T-helper 17 cell (primary cell): ENCODE results near the gene LRCH1. TPM values are rescaled to one million over a fixed set of nuclear protein-coding genes. Genes with fewer than 3 reads are reported as not detected.
A peak's percentile ranks its signal among the peaks of the same experiment; 100 is the strongest.

Source experiments
- ATAC-seq: fragments of 150-1000 bp; cut with Tn5 transposase; 2 replicates; pipeline ENCODE4 v1.10.0; 2021; ENCODE audit warnings: mild to moderate bottlenecking, moderate library complexity
- DNase-seq, 3 donors: peaks; one replicate each; pipeline versions ENCODE4 v3.0.0 to v3.0.0-alpha.2; 2020 to 2021
- H3K9me3 ChIP-seq: one replicate; pipeline ENCODE4 v1.7.0; 2013; ENCODE audit warnings: low read length, mild to moderate bottlenecking; ENCODE audit not compliant: control insufficient read depth, poor library complexity, severe bottlenecking
- H3K27ac Mint-ChIP-seq: one replicate; pipeline ENCODE4 v1.8.0; 2022; ENCODE audit warnings: mild to moderate bottlenecking, moderate library complexity, mixed read lengths
- H3K27me3 Mint-ChIP-seq: one replicate; pipeline ENCODE4 v1.8.0; 2022; ENCODE audit warnings: mixed read lengths
- H3K36me3 Mint-ChIP-seq: one replicate; pipeline ENCODE4 v1.8.0; 2022; ENCODE audit warnings: low read depth, mixed read lengths
- H3K4me1 Mint-ChIP-seq: one replicate; pipeline ENCODE4 v1.8.0; 2022; ENCODE audit warnings: mild to moderate bottlenecking, mixed read lengths
- H3K4me3 Mint-ChIP-seq: one replicate; pipeline ENCODE4 v1.8.0; 2022; ENCODE audit warnings: mild to moderate bottlenecking, moderate library complexity, mixed read lengths
- total RNA-seq, 4 donors: library from RNA in 2 of 4; stranded (reverse) in 2 of 4; gene quantifications; one replicate each; pipeline ENCODE4 v1.2.3 and lab custom pipeline; 2022 to 2026

The LRCH1 gene
- total RNA-seq, 2 donors from 2014 or later, result 18.5 to 19.0 TPM

GRCh38 chr13:46559272-46559805 lies 6.4 kb downstream of the LRCH1 start:
- no peaks in the 10 kb centered on the region for H3K36me3 Mint-ChIP-seq
- H3K27ac Mint-ChIP-seq, result no peak overlapping the region
- no peak overlapping the region for H3K4me3 Mint-ChIP-seq
- ATAC-seq, result no peak
- no peak for DNase-seq
- H3K9me3 ChIP-seq, result no peaks in the 10 kb centered on the region
- H3K4me1 Mint-ChIP-seq, result peaks cover 31% of the 10 kb centered on the region
- no peaks in the 10 kb centered on the region for H3K27me3 Mint-ChIP-seq

DNA sequence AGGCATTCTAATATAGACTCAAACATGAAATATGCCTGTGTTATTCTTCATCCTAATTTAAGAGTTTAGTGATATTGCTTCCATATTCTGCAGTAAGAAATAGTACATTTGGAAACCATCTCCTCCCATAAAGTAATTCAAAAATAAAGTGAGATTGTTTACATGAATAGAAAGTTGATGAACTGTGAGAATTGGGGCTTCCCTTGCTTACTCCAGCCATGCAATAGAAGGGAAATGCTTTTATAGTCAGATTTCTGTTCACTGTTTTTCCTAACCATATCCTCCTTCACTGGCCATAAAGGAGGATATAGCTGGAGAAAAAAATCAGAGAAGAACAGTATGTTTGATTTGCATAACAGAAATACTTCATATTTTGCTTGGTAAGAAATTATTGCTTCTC lies 7.8 kb downstream of the LRCH1 start:
- no peaks in the 10 kb centered on the region for H3K9me3 ChIP-seq
- no peaks in the 10 kb centered on the region for H3K36me3 Mint-ChIP-seq
- H3K4me1 Mint-ChIP-seq, result peaks cover 23% of the 10 kb centered on the region
- no peaks in the 10 kb centered on the region for H3K27me3 Mint-ChIP-seq
- DNase-seq (no peak), ATAC-seq (no peak)
- no peak overlapping the region for H3K27ac Mint-ChIP-seq
- no peak overlapping the region for H3K4me3 Mint-ChIP-seq

GRCh38 chr13:46561286-46561685 lies 8.3 kb downstream of the LRCH1 start:
- H3K27me3 Mint-ChIP-seq, result no peaks in the 10 kb centered on the region
- H3K36me3 Mint-ChIP-seq, result no peaks in the 10 kb centered on the region

DNA sequence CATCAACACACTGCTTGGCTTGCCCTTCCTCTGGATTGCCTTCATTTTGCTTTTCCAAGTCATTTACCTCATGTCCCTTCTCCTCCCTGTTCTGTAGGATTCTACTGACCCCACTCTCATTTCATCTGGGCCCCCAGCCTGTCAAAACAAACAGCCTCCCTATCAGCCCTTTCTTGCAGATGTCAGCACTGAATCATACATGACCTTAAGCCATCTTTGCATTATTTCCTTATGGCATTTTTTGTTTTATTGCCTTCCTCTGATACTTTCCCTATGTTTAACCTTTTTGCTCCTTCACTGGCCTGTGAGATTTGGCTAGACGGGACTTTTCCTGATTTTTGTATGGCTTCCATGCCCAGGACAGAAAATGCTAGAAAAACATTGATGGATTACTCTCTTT lies 8.7 kb downstream of the LRCH1 start:
- ATAC-seq, result no peak
- DNase-seq, result no peak
- H3K9me3 ChIP-seq, result no peaks in the 10 kb centered on the region
- H3K27me3 Mint-ChIP-seq, result no peaks in the 10 kb centered on the region
- no peak overlapping the region for H3K4me3 Mint-ChIP-seq
- no peaks in the 10 kb centered on the region for H3K36me3 Mint-ChIP-seq
- no peak overlapping the region for H3K27ac Mint-ChIP-seq
- peaks cover 23% of the 10 kb centered on the region for H3K4me1 Mint-ChIP-seq

More at GRCh38 chr13:46561286-46561685, 8.3 kb downstream of the LRCH1 start:
- ATAC-seq, result no peak
- DNase-seq, result no peak
- Mint-ChIP-seq H3K27ac (no peak overlapping the region), H3K4me1 (peaks cover 23% of the 10 kb centered on the region), H3K4me3 (no peak overlapping the region)
- H3K9me3 ChIP-seq, result no peaks in the 10 kb centered on the region

GRCh38 chr13:46562152-46562551 lies 9.2 kb downstream of the LRCH1 start:
- no peak for DNase-seq
- H3K4me1 Mint-ChIP-seq, result peaks cover 18% of the 10 kb centered on the region
- H3K9me3 ChIP-seq, result no peaks in the 10 kb centered on the region
- no peak overlapping the region for H3K27ac Mint-ChIP-seq
- no peak overlapping the region for H3K4me3 Mint-ChIP-seq
- H3K27me3 Mint-ChIP-seq, result no peaks in the 10 kb centered on the region
- ATAC-seq, result no peak
- no peaks in the 10 kb centered on the region for H3K36me3 Mint-ChIP-seq

GRCh38 chr13:46562581-46562980 lies 9.6 kb downstream of the LRCH1 start:
- no peak overlapping the region for H3K27ac Mint-ChIP-seq
- H3K9me3 ChIP-seq, result no peaks in the 10 kb centered on the region
- no peak for DNase-seq
- no peak overlapping the region for H3K4me3 Mint-ChIP-seq
- ATAC-seq, result no peak
- H3K27me3 Mint-ChIP-seq, result no peaks in the 10 kb centered on the region
- no peaks in the 10 kb centered on the region for H3K36me3 Mint-ChIP-seq
- peaks cover 19% of the 10 kb centered on the region for H3K4me1 Mint-ChIP-seq

GRCh38 chr13:46565808-46566750 lies 13.1 kb downstream of the LRCH1 start:
- no peaks in the 10 kb centered on the region for H3K9me3 ChIP-seq
- H3K27me3 Mint-ChIP-seq, result no peaks in the 10 kb centered on the region
- H3K4me1 Mint-ChIP-seq, result peaks cover 30% of the 10 kb centered on the region
- no peaks in the 10 kb centered on the region for H3K36me3 Mint-ChIP-seq
- ATAC-seq (no peak), DNase-seq (no peak)
- no peak overlapping the region for H3K4me3 Mint-ChIP-seq
- H3K27ac Mint-ChIP-seq, result no peak overlapping the region

DNA sequence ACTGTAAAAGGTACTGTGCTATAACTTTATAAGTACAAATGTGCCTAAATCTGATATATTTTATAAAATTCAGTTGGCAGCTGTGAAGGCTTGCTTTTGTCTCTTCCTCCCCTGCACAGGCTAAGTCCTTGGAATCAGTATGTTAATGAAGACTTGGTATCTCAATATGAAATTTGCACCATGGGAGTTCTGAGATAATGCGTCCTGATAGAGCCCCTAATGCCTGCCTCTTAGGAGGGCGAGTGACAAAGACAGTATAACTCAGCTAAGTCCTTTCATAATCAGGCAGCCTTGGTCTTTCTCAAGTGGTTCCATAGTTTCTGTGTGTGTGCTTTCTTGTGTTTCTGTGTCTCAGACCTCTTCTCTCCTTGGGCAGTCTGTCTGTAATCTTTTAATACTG lies 14.7 kb downstream of the LRCH1 start:
- ATAC-seq (no peak), DNase-seq (no peak)
- H3K36me3 Mint-ChIP-seq, result no peaks in the 10 kb centered on the region
- peaks cover 30% of the 10 kb centered on the region for H3K4me1 Mint-ChIP-seq
- H3K9me3 ChIP-seq, result no peaks in the 10 kb centered on the region
- H3K27ac Mint-ChIP-seq, result no peak overlapping the region
- H3K4me3 Mint-ChIP-seq, result no peak overlapping the region
- H3K27me3 Mint-ChIP-seq, result no peaks in the 10 kb centered on the region

- ATAC-seq (no peak), DNase-seq (no peak)
- no peak overlapping the region for H3K4me3 Mint-ChIP-seq
- H3K36me3 Mint-ChIP-seq, result no peaks in the 10 kb centered on the region
- H3K27me3 Mint-ChIP-seq, result no peaks in the 10 kb centered on the region
- peaks cover 35% of the 10 kb centered on the region for H3K4me1 Mint-ChIP-seq
- no peak overlapping the region for H3K27ac Mint-ChIP-seq
- H3K9me3 ChIP-seq, result no peaks in the 10 kb centered on the region
Measured at GRCh38 chr13:46569456-46569855, 16.5 kb downstream of the LRCH1 start.

DNA sequence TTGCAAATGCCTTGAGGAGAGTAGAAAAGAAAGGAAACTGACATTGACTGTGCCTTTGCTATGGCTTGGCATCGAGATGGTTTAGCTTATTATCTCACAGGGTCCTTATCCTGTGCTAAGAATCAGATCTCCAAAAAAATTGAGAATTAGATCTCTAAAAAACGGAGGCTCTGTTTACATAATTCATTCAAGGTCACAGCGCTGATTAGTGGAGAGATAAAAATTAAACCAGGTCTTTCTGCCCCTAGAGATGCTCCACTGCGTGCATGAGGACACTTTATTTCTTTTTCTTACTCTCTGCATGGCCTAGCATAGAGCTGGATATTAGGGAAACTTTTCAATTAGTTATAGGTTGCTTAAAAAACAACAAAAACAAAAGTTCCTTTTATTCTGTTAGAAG lies 17.3 kb downstream of the LRCH1 start:
- no peak for ATAC-seq
- H3K27ac Mint-ChIP-seq, result no peak overlapping the region
- H3K27me3 Mint-ChIP-seq, result no peaks in the 10 kb centered on the region
- H3K9me3 ChIP-seq, result no peaks in the 10 kb centered on the region
- H3K36me3 Mint-ChIP-seq, result no peaks in the 10 kb centered on the region
- DNase-seq, result no peak
- peaks cover 33% of the 10 kb centered on the region for H3K4me1 Mint-ChIP-seq
- H3K4me3 Mint-ChIP-seq, result no peak overlapping the region

GRCh38 chr13:46571189-46571908 lies 18.4 kb downstream of the LRCH1 start:
- Mint-ChIP-seq H3K36me3 (peaks cover 2% of the 10 kb centered on the region), H3K27me3 (no peaks in the 10 kb centered on the region), H3K4me1 (peaks cover 35% of the 10 kb centered on the region), H3K27ac (no peak overlapping the region), H3K4me3 (no peak overlapping the region)
- no peak for ATAC-seq
- no peaks in the 10 kb centered on the region for H3K9me3 ChIP-seq
- DNase-seq, result no peak

DNA sequence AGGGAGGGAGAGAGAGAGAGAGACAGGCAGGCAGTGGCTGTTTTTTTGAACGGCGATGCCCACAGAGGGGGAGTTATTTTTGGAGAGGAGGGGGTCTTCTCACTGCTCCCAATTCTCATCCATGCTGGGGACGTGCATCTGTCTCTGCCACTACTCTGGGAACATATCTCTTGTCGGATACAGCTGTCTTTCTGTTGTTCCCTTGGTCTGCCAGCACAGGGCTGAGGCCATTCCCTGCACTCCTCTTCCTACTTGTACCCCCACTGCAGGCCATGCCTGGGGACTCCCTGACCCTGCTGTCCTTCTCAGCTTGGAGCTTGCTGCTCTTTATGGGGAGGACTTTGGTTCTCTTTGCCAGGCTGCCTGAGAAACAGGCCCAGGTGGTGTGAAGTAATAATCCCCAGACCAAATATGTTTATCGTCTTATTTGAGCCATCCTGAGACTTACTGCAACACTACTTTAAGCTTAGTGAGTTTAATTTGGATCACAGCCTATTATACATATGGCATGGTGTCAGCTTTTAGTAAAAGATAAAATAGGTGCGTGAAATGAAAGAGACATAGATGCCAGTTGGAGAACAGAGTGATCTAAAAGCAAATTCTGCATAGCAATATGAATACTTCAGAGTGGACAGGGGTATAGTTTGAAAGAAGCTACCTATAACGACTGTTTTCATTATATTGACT lies 19.1 kb downstream of the LRCH1 start:
- Mint-ChIP-seq H3K27ac (no peak overlapping the region), H3K4me1 (peaks cover 34% of the 10 kb centered on the region), H3K27me3 (no peaks in the 10 kb centered on the region), H3K4me3 (peak overlapping the region; percentile 57), H3K36me3 (peaks cover 2% of the 10 kb centered on the region)
- no peaks in the 10 kb centered on the region for H3K9me3 ChIP-seq
- ATAC-seq (no peak), DNase-seq (no peak)
